H9 (cell line): ENCODE data around the gene KBTBD12. TPM values are rescaled to one million over a fixed set of nuclear protein-coding genes. Genes with fewer than 3 reads are reported as not detected.

Source experiments
- DNase-seq: peaks from one replicate; pipeline ENCODE4 v3.0.0-alpha.2; 2017
- H2AFZ ChIP-seq: one replicate; pipeline ENCODE4 v1.6.1; 2013; ENCODE audit warnings: mild to moderate bottlenecking, low read length, control low read depth, moderate library complexity
- H2AK5ac ChIP-seq: 2 replicates; pipeline ENCODE4 v1.6.1; 2013; ENCODE audit warnings: low read length, control low read depth, mixed read lengths; ENCODE audit not compliant: insufficient read length
- H2BK120ac ChIP-seq: one replicate; pipeline ENCODE4 v1.6.1; 2013; ENCODE audit warnings: low read depth, mild to moderate bottlenecking, low read length, control low read depth, inconsistent platforms; ENCODE audit not compliant: poor library complexity, severe bottlenecking
- H2BK12ac ChIP-seq: 2 replicates; pipeline ENCODE4 v1.6.1; 2013; ENCODE audit warnings: low read length, control low read depth, mixed read lengths, low read depth; ENCODE audit not compliant: insufficient read length
- H2BK15ac ChIP-seq: 2 replicates; pipeline ENCODE4 v1.6.1; 2013; ENCODE audit warnings: low read depth, low read length, control low read depth
- H2BK20ac ChIP-seq: one replicate; pipeline ENCODE4 v1.6.1; 2013; ENCODE audit warnings: low read depth, mild to moderate bottlenecking, low read length, control low read depth, inconsistent platforms; ENCODE audit not compliant: poor library complexity, severe bottlenecking
- H2BK5ac ChIP-seq: 2 replicates; pipeline ENCODE4 v1.6.1; 2013; ENCODE audit warnings: low read length, control low read depth, mixed read lengths; ENCODE audit not compliant: insufficient read length
- H3K14ac ChIP-seq: 2 replicates; pipeline ENCODE4 v1.6.1; 2013; ENCODE audit warnings: low read length, control low read depth; ENCODE audit not compliant: insufficient read depth
- H3K18ac ChIP-seq: 2 replicates; pipeline ENCODE4 v1.6.1; 2013; ENCODE audit warnings: low read depth, mild to moderate bottlenecking, mixed read lengths, low read length, control low read depth; ENCODE audit not compliant: insufficient read length
- H3K23ac ChIP-seq: 2 replicates; pipeline ENCODE4 v1.6.1; 2013; ENCODE audit warnings: low read length, control low read depth, mixed read lengths, low read depth; ENCODE audit not compliant: insufficient read length
- H3K23me2 ChIP-seq: 2 replicates; pipeline ENCODE4 v1.6.1; 2013; ENCODE audit warnings: low read depth, mild to moderate bottlenecking, mixed read lengths, low read length, control low read depth; ENCODE audit not compliant: insufficient read length, poor library complexity, severe bottlenecking
- H3K27ac ChIP-seq: 2 replicates; pipeline ENCODE4 v1.5.1; 2013; ENCODE audit warnings: low read length, control low read depth, mixed read lengths, low read depth; ENCODE audit not compliant: insufficient read length
- H3K27me3 ChIP-seq: 2 replicates; pipeline ENCODE4 v1.6.1; 2013; ENCODE audit warnings: low read length, control low read depth, inconsistent platforms; ENCODE audit not compliant: insufficient read depth
- H3K4ac ChIP-seq: 2 replicates; pipeline ENCODE4 v1.6.1; 2013; ENCODE audit warnings: low read depth, mild to moderate bottlenecking, control low read depth, inconsistent platforms, low read length, moderate library complexity
- H3K4me1 ChIP-seq: 2 replicates; pipeline ENCODE4 v1.6.1; 2013; ENCODE audit warnings: low read length, control low read depth, inconsistent platforms; ENCODE audit not compliant: insufficient read depth
- H3K4me2 ChIP-seq: 2 replicates; pipeline ENCODE4 v1.6.1; 2013; ENCODE audit warnings: low read length, control low read depth, mixed read lengths; ENCODE audit not compliant: insufficient read length, insufficient read depth
- H3K56ac ChIP-seq: 2 replicates; pipeline ENCODE4 v1.6.1; 2013; ENCODE audit warnings: low read depth, mild to moderate bottlenecking, mixed read lengths, low read length, control low read depth; ENCODE audit not compliant: insufficient read length
- H3K79me1 ChIP-seq: 2 replicates; pipeline ENCODE4 v1.6.1; 2013; ENCODE audit warnings: low read depth, mild to moderate bottlenecking, moderate library complexity, low read length, control low read depth, inconsistent platforms; ENCODE audit not compliant: insufficient read depth, poor library complexity, severe bottlenecking
- H3K79me2 ChIP-seq: 2 replicates; pipeline ENCODE4 v1.6.1; 2013; ENCODE audit warnings: low read length, control low read depth, inconsistent platforms; ENCODE audit not compliant: insufficient read depth
- H3K9ac ChIP-seq: 2 replicates; pipeline ENCODE4 v1.6.1; 2013; ENCODE audit warnings: low read length, control low read depth, mixed read lengths; ENCODE audit not compliant: insufficient read length; ENCODE audit errors: extremely low read depth
- H3K9me3 ChIP-seq: one replicate; pipeline ENCODE4 v1.6.1; 2013; ENCODE audit warnings: low read depth, low read length, inconsistent platforms; ENCODE audit not compliant: control insufficient read depth
- H3T11ph ChIP-seq: one replicate; pipeline ENCODE4 v1.6.1; 2013; ENCODE audit warnings: mild to moderate bottlenecking, low read length, control low read depth, inconsistent platforms
- H4K20me1 ChIP-seq: one replicate; pipeline ENCODE4 v1.6.1; 2013; ENCODE audit not compliant: control insufficient read depth, insufficient read length, insufficient read depth
- H4K5ac ChIP-seq: 2 replicates; pipeline ENCODE4 v1.6.1; 2013; ENCODE audit warnings: low read depth, mild to moderate bottlenecking, mixed read lengths, low read length, control low read depth; ENCODE audit not compliant: insufficient read length
- H4K8ac ChIP-seq: replicated peaks from 2 replicates; pipeline ENCODE4 v1.6.1; 2013; ENCODE audit warnings: low read length, control low read depth, mixed read lengths, low read depth; ENCODE audit not compliant: insufficient read length
- H4K91ac ChIP-seq: 2 replicates; pipeline ENCODE4 v1.6.1; 2013; ENCODE audit warnings: low read depth, mild to moderate bottlenecking, moderate library complexity, mixed read lengths, low read length, control low read depth; ENCODE audit not compliant: insufficient read length
- H3K27ac Mint-ChIP-seq, 3 experiments: 2 replicates in 2 of 3; 3 replicates in 1 of 3; pipeline ENCODE4 v1.8.0; 2020 to 2021; ENCODE audit warnings: mixed read lengths in 3 of 3, mild to moderate bottlenecking in 1 of 3, moderate library complexity in 1 of 3
- H3K27me3 Mint-ChIP-seq: 2 replicates; pipeline ENCODE4 v1.8.0; 2021; ENCODE audit warnings: low read depth, mild to moderate bottlenecking, moderate library complexity, mixed read lengths
- H3K36me3 Mint-ChIP-seq, 3 experiments: 2 replicates in 2 of 3; 3 replicates in 1 of 3; pipeline ENCODE4 v1.8.0; 2020 to 2021; ENCODE audit warnings: low read depth in 3 of 3, mixed read lengths in 3 of 3; ENCODE audit not compliant: insufficient read depth in 1 of 3
- H3K4me1 Mint-ChIP-seq, 2 experiments: 2 replicates each; pipeline ENCODE4 v1.8.0; 2020; ENCODE audit warnings: mixed read lengths in 2 of 2
- H3K4me3 Mint-ChIP-seq, 2 experiments: 2 replicates in 1 of 2; 3 replicates in 1 of 2; pipeline ENCODE4 v1.8.0; 2020 to 2021; ENCODE audit warnings: mild to moderate bottlenecking in 2 of 2, mixed read lengths in 2 of 2, moderate library complexity in 1 of 2
- H3K9me3 Mint-ChIP-seq, 2 experiments: 2 replicates in 1 of 2; 3 replicates in 1 of 2; pipeline ENCODE4 v1.8.0; 2020; ENCODE audit warnings: mild to moderate bottlenecking in 2 of 2, mixed read lengths in 2 of 2, moderate library complexity in 1 of 2
- CTCF ChIP-seq: fragments of 200-600 bp; sonication (generic); conservative IDR thresholded peaks from 3 replicates; pipeline ENCODE4 v1.8.0; 2021; ENCODE audit warnings: antibody characterized with exemption, mild to moderate bottlenecking
- WGBS: extraction: QIAGEN DNeasy Blood & Tissue Kit; methylation state at CpG from one replicate; pipeline ENCODE4 v1.1.7; 2013; ENCODE audit warnings: missing lambda C conversion rate, low lambda C conversion rate, mixed read lengths; ENCODE audit not compliant: insufficient read length; ENCODE audit errors: extremely low coverage; 5-methylcytosine and 5-hydroxymethylcytosine counted together
- total RNA-seq: library from RNA; stranded (reverse); gene quantifications from 2 replicates; pipeline ENCODE4 v1.2.1, GENCODE V29; 2021

KBTBD12 gene
- total RNA-seq, 1 experiment from 2014 or later, result not detected

- Mint-ChIP-seq H3K4me1 (peaks cover 4% of the 10 kb centered on the region in 2 experiments), H3K36me3 (peaks cover 0 to 4% (median 0%) of the 10 kb centered on the region in 3 experiments; a peak in 1 of 7 replicates), H3K4me3 (no peak overlapping the region), H3K9me3 (peaks cover 0 to 6% of the 10 kb centered on the region in 2 experiments; a peak in 3 of 5 replicates), H3K27me3 (peaks cover 7% of the 10 kb centered on the region), H3K27ac (no peak overlapping the region)
- Histone ChIP-seq H3K9me3 (no peaks in the 10 kb centered on the region), H3K18ac (no peak overlapping the region), H4K8ac (no peak overlapping the region), H3K4me2 (no peak overlapping the region), H3K23ac (no peak overlapping the region), H3K27me3 (no peaks in the 10 kb centered on the region), H2AK5ac (no peak overlapping the region), H2BK12ac (no peak overlapping the region), H3K79me1 (no peaks in the 10 kb centered on the region), H3K4me1 (no peaks in the 10 kb centered on the region), H4K20me1 (no peaks in the 10 kb centered on the region), H3K4ac (no peak overlapping the region), H4K91ac (no peak overlapping the region), H3K14ac (no peak overlapping the region), H3K9ac (no peak overlapping the region), H3K56ac (no peak overlapping the region), H2BK5ac (no peak overlapping the region), H2BK120ac (no peak overlapping the region), H4K5ac (no peak overlapping the region), H3K23me2 (no peaks in the 10 kb centered on the region), H3K27ac (no peak overlapping the region), H2BK20ac (no peak overlapping the region), H3T11ph (no peak overlapping the region), H2BK15ac (no peak overlapping the region), H2AFZ (no peak overlapping the region), H3K79me2 (no peaks in the 10 kb centered on the region)
- TF ChIP-seq CTCF, result no peak
- no peak for DNase-seq
- no CpG with 5 or more reads among the region's 3 CpGs for WGBS
These were observed 49.8 kb downstream of the KBTBD12 start for GRCh38 chr3:127964816-127965215.
